Measurements from ENCODE around the gene ENPP7. TPM values are rescaled to one million over a fixed set of nuclear protein-coding genes. Genes with fewer than 3 reads are reported as not detected.

ENPP7 gene, protein sequence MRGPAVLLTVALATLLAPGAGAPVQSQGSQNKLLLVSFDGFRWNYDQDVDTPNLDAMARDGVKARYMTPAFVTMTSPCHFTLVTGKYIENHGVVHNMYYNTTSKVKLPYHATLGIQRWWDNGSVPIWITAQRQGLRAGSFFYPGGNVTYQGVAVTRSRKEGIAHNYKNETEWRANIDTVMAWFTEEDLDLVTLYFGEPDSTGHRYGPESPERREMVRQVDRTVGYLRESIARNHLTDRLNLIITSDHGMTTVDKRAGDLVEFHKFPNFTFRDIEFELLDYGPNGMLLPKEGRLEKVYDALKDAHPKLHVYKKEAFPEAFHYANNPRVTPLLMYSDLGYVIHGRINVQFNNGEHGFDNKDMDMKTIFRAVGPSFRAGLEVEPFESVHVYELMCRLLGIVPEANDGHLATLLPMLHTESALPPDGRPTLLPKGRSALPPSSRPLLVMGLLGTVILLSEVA
- 0.09 TPM in 1 of 2 replicates, not detected in the other for total RNA-seq

DNA sequence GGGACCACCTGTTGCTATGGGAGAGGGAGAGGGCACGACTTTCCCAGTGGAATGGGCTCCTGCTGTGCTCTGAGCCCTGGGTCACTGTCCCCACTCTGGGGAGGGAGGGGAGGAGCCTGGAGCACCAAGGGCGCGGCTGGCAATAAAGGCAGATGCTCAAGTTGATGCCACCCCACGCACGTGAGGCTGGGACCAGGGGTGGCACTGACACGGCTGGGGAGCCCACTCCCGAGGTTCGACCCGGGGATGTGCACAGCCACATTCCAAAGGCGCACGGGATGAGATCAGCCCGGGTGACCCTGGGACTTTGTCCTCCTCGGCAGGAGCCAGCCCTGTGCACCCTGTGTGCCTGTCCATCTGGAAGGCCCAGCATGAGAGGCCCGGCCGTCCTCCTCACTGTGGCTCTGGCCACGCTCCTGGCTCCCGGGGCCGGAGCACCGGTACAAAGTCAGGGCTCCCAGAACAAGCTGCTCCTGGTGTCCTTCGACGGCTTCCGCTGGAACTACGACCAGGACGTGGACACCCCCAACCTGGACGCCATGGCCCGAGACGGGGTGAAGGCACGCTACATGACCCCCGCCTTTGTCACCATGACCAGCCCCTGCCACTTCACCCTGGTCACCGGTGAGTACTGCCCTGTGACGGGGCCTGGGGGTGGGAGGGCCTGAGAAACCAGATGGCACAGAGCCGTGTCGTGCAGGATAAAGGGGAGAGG, at the start of gene ENPP7:
ENPP7 (plus strand) TSS at position 175 of the 715 bp plus-strand sequence; CDS start at position 372, 197 bp downstream.
- DNase-seq = no peak
- no peaks in the 10 kb centered on the region for H3K27me3 Mint-ChIP-seq
- intact Hi-C loops (cut with micrococcal nuclease) = no loop called here
- no peaks in the 10 kb centered on the region for H3K9me3 Mint-ChIP-seq
- H3K36me3 Mint-ChIP-seq (ENCODE audit: low read depth) = no peaks in the 10 kb centered on the region
- peaks cover 9% of the 10 kb centered on the region for H3K4me1 Mint-ChIP-seq
- H3K27ac Mint-ChIP-seq = no peak within 1 kb of the TSS
- H3K4me3 Mint-ChIP-seq = no peak within 1 kb of the TSS

DNA sequence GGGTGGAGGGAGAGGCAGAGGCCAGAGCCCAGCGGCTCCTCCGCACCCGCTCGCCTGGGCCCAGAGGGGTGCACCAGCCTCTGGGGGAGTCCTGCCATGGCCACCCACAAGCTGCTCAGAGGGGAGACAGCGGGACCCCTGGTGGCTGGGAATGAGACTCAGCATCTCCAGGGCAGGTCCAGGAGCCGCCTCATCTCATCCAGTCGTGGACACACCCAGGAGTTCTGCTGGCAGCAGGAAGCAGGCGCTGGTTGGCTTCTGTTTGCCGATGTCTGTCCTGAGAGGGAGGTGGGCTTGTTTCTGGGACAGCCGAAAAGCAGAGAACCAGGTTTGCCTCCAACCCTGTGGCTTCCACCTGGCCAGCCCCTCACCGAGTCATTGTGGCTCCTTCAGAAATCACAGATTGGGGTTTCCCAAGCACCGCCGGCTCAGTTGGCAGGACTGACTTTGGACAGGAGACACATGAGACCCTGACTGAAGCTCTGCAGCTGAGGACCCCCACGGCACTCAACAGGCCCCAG, 49.6 kb upstream of the ENPP7 start:
- intact Hi-C loops (cut with micrococcal nuclease) = no loop called here
- DNase-seq = no peak
- Mint-ChIP-seq H3K36me3 (ENCODE audit: low read depth) (no peaks in the 10 kb centered on the region), H3K4me3 (no peak overlapping the region), H3K27me3 (no peaks in the 10 kb centered on the region), H3K27ac (no peak overlapping the region), H3K4me1 (no peaks in the 10 kb centered on the region), H3K9me3 (no peaks in the 10 kb centered on the region)

DNA sequence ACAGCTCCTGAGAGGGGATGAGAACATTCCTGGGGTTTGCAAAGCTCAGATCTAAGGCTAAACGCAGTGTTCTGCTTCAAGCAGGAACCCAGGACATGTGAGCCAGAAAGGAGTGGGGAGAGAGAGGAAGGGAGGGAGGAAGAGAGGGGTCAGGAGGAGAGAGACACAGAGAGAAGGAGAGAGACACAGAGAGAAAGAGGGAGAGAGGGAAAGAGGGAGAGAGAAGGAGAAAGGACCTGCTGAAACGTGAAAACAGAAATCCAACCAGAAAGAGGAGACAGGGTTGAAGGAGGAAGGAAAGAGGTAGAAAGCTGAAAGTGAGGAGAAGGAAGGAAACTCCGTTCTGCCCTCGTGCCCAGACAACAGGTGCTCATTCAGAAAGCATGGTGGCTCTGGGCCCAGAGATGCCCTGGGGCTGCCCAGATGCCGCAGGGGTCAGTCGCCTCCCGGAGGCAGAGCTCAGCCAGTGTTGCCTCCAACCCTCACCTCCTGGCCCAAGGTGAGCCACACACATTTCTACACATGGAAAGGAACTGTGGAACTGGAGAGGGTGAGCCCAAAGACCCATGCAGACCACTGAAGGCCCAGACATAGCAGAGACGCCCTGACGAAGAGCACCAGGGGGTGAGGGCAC, 49.0 kb upstream of the ENPP7 start:
- Mint-ChIP-seq H3K9me3 (no peaks in the 10 kb centered on the region), H3K27ac (no peak overlapping the region), H3K27me3 (no peaks in the 10 kb centered on the region), H3K4me3 (no peak overlapping the region), H3K36me3 (ENCODE audit: low read depth) (no peaks in the 10 kb centered on the region), H3K4me1 (no peaks in the 10 kb centered on the region)
- DNase-seq = no peak
- intact Hi-C loops (cut with micrococcal nuclease) = no loop called here

DNA sequence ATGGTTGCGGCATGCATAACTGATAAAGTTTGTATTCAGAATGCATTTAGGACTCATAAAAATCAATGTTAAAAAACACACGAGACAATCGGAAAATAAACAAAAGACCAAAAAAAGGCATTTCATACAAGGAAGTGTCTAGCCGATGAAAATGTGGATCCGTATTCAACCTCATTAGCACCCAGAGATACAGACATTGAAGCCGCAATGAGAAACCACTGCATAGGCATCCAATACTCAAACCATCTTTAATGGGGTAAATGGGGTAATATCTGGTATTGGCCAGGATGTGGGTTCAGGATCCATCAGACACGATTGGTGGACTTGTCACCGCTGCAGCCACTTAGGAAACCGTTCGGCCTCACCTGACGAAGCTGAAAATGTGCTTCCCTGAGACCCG, 47.4 kb upstream of the ENPP7 start:
- H3K27me3 Mint-ChIP-seq = no peaks in the 10 kb centered on the region

DNA sequence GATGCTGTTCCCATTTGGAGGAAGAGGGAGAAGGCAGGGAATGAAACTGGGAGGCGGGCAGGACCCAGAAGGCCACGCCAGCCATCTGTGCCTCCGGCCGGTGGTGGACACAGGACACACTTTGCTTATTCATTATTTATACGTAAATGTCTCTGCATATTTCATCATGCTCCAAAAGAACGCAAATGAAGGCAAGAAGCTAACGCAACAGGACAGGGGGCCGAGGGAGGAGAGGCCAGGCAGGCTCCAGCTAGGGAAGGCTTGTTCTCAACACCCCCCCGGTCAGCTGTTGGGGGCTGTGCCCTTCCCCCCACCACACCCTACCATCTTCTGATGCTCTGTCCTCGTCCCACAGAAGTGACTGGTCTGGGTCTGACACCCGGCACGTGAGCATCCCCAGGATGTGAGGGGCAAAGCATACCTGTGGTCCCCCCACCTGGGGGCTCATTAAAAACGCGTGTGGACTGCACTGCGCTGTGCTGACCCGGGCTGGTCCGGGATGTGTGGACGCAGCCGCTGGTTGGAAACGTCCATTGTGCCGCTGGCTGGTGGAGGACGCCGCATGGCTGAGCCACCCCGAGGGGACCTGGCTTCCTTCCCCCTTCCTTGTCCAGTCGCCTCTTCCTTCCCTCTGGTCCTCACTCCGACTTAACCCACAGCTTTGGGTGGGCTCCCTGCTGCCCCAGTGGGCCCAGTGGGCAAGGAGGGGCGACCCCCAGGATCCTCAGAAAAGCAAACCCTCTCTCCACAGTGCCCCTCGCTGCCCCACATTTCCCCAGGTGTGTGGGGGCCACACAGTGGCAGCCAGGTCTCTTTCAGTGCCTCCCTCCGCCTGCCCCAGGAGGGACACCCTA, 46.4 kb upstream of the ENPP7 start:
- no peak overlapping the region for H3K4me3 Mint-ChIP-seq
- H3K27me3 Mint-ChIP-seq = no peaks in the 10 kb centered on the region
- DNase-seq = no peak
- no peak overlapping the region for H3K27ac Mint-ChIP-seq
- no peaks in the 10 kb centered on the region for H3K4me1 Mint-ChIP-seq
- H3K9me3 Mint-ChIP-seq = no peaks in the 10 kb centered on the region
- no peaks in the 10 kb centered on the region for H3K36me3 Mint-ChIP-seq (ENCODE audit: low read depth)
- intact Hi-C loops (cut with micrococcal nuclease) = no loop called here

More for the DNA sequence above, 47.4 kb upstream of the ENPP7 start:
- H3K9me3 Mint-ChIP-seq = no peaks in the 10 kb centered on the region
- H3K4me1 Mint-ChIP-seq = no peaks in the 10 kb centered on the region
- H3K27ac Mint-ChIP-seq = no peak overlapping the region
- no peak for DNase-seq
- H3K36me3 Mint-ChIP-seq (ENCODE audit: low read depth) = no peaks in the 10 kb centered on the region
- intact Hi-C loops (cut with micrococcal nuclease) = no loop called here
- no peak overlapping the region for H3K4me3 Mint-ChIP-seq

DNA sequence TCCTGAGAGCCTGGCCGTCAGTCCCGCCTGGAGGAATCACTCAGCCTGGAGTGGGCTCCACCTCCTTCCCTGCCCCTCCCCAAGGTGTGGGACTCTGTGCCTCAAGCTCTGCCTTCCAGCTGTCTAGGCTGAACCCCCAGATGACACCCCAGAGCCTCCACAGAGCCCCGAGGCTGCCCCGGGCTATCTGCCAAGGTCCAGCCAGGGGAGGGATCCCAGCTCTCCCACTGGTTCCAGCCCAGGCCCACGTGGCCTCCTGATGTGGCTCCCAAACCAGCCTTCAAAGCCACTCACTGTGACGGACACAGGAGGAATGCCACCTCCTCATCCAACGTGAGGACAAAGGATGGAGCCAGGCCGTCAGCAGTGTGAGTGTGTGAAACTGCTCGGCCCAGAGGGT, 45.6 kb upstream of the ENPP7 start:
- Mint-ChIP-seq H3K9me3 (no peaks in the 10 kb centered on the region), H3K27me3 (no peaks in the 10 kb centered on the region), H3K27ac (no peak overlapping the region), H3K4me3 (no peak overlapping the region), H3K36me3 (ENCODE audit: low read depth) (no peaks in the 10 kb centered on the region), H3K4me1 (no peaks in the 10 kb centered on the region)
- intact Hi-C loops (cut with micrococcal nuclease) = no loop called here
- no peak for DNase-seq

DNA sequence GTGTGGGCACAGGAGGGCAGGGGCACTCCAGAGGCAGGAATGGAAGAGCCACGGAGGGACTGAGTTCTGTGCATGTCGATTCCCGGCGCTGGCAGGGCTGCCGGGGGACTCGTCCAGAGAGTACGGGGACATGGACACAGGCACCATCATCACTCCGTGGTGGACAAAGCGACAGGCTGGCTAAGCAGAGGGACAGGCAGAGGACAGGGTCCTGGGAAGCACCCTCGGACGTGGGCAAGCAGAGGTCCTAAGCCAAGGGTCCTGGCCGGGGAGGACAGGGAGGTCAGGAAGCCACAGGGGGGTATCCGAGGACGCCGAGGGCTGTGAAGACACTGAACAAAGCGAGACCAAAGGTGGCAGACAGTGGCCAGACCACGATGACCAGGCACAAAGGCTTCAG, 44.3 kb upstream of the ENPP7 start:
- H3K27ac Mint-ChIP-seq = no peak overlapping the region
- no peaks in the 10 kb centered on the region for H3K27me3 Mint-ChIP-seq
- H3K36me3 Mint-ChIP-seq (ENCODE audit: low read depth) = no peaks in the 10 kb centered on the region
- H3K4me1 Mint-ChIP-seq = no peaks in the 10 kb centered on the region
- intact Hi-C loops (cut with micrococcal nuclease) = no loop called here
- DNase-seq = no peak
- H3K4me3 Mint-ChIP-seq = no peak overlapping the region
- no peaks in the 10 kb centered on the region for H3K9me3 Mint-ChIP-seq

DNA sequence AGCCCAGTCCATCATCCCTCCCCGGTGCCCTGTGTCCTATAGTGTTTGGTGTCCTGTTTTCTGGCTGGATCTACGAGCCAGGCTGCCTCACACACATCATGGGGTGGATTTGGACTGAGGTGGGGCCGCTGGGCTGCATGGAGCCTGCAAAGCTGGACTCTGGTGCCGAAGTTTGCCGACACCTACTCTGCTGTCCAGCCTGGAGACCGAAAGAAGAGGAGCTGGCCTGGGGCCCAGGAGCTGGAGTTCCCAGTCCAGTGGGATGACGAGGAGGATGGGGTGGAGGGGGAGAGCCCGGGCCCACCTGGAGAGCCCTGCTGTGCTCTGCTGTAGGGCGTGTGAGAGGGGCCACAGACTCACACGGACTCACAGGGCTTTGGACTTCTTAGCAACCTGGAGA, 40.3 kb upstream of the ENPP7 start:
- DNase-seq = no peak
- Mint-ChIP-seq H3K27me3 (no peaks in the 10 kb centered on the region), H3K4me3 (no peak overlapping the region), H3K27ac (no peak overlapping the region), H3K36me3 (ENCODE audit: low read depth) (no peaks in the 10 kb centered on the region), H3K4me1 (no peaks in the 10 kb centered on the region), H3K9me3 (no peaks in the 10 kb centered on the region)
- intact Hi-C loops (cut with micrococcal nuclease) = no loop called here

DNA sequence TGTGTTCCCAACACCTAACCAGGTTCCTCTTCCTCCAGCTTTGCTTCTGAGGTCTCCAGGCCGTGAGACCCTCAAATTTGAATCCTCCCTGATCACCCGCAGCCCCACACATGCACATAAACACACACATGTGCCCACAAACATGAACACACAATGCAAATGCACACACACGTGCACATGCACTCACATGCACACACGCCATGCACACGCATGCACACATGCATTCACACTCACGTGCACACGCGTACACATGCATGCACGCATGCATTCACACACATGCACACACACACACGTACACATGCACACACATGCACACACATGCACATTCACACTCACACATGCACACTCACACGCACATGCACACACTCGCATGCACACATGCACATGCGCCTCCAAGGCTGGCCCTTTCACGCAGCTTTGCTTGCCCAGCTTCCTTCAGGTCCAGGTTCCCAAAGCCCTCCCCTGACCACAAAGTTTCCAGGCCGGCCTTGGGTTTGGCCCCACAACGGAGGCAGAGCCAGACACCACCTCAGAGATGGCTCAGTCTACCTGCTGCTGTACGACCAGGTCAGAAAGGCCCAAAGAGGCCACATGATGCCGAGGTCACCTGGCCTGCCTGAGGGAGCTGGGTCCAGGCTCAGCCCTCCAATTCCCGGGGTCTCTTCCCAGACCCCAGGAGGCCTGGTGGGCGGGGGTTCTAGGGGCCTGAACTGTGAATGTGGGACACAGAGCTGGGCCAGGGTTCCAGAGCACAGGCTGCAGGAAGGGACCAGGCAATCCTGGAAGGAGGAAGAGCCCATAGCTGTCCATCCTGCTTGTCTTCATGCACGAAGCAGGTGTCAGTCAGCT, 39.5 kb upstream of the ENPP7 start:
- Mint-ChIP-seq H3K27ac (no peak overlapping the region), H3K27me3 (peaks cover 3% of the 10 kb centered on the region), H3K4me1 (no peaks in the 10 kb centered on the region), H3K4me3 (no peak overlapping the region), H3K9me3 (no peaks in the 10 kb centered on the region), H3K36me3 (ENCODE audit: low read depth) (no peaks in the 10 kb centered on the region)
- no peak for DNase-seq
- intact Hi-C loops (cut with micrococcal nuclease) = no loop called here

DNA sequence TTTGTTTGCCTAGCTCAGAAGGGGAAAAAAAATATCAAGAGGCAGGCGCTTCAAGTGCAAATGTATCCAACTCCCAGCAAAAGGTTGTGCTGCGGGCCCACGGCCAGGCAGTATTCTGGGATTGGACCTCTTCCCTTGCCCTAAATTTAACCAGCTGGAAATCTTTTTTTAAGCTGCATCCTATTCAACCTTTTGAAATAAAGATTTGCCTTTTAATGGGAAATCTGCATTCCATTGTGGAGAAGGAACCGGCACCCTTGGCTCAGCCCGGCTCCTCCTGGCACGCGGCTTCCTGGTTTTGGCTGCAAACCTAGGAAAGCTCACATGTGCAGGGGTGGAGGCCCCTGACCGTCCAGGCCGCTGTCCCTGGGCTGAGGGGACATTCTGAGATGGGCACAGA, 38.8 kb upstream of the ENPP7 start:
- intact Hi-C loops (cut with micrococcal nuclease) = no loop called here
- Mint-ChIP-seq H3K4me3 (no peak overlapping the region), H3K36me3 (ENCODE audit: low read depth) (no peaks in the 10 kb centered on the region), H3K4me1 (no peaks in the 10 kb centered on the region), H3K27ac (no peak overlapping the region), H3K27me3 (peaks cover 4% of the 10 kb centered on the region), H3K9me3 (no peaks in the 10 kb centered on the region)
- DNase-seq = no peak

DNA sequence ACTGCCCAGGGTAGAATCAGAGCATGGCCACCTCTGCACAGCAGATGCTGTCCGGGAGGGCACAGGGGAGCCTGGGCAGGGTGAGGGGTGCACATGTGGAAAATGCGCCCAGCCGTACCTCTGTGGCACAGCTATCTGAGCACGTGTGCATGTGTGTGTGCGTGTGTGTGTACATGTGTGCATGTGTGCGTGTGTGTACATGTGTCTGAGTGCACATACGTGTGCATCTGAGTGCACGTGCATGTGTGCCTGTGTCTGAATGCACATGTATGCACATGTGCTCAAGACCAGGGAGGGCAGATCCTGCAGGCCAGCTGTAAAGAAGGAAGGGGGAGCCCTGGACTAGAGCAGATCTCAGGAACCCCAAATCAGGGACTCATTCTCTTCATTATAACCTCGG, 37.3 kb upstream of the ENPP7 start:
- no peaks in the 10 kb centered on the region for H3K4me1 Mint-ChIP-seq
- no peak for DNase-seq
- H3K4me3 Mint-ChIP-seq = no peak overlapping the region
- no peak overlapping the region for H3K27ac Mint-ChIP-seq
- intact Hi-C loops (cut with micrococcal nuclease) = no loop called here
- peaks cover 6% of the 10 kb centered on the region for H3K27me3 Mint-ChIP-seq
- H3K36me3 Mint-ChIP-seq (ENCODE audit: low read depth) = no peaks in the 10 kb centered on the region
- H3K9me3 Mint-ChIP-seq = no peaks in the 10 kb centered on the region

DNA sequence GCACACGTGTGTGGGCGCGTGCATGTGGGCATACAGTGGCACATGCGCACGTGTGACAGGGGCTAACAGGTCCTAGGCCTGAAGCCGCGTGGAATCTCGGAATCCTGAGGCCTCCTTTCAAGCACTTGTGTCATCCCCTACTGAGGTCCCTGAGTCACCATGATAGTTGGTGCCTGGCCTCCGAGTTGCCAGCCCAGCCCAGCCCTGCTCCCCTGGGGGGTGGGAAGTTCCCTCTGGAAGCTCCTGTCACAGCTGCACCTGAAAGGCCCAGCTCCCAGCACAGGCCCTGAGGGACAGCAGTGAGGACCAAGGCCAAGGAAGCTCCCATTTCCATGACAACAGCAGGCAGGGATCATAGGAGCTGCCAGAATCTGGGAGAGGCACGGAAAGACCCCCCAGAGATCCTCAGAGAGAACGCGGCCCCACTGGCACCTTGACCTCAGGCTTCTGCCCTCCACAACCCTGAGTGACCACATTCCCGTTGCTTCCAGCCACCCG, 35.4 kb upstream of the ENPP7 start:
- DNase-seq = no peak
- no peak overlapping the region for H3K4me3 Mint-ChIP-seq
- intact Hi-C loops (cut with micrococcal nuclease) = no loop called here
- H3K36me3 Mint-ChIP-seq (ENCODE audit: low read depth) = no peaks in the 10 kb centered on the region
- peaks cover 2% of the 10 kb centered on the region for H3K4me1 Mint-ChIP-seq
- H3K27me3 Mint-ChIP-seq = peaks cover 6% of the 10 kb centered on the region
- H3K27ac Mint-ChIP-seq = no peak overlapping the region
- H3K9me3 Mint-ChIP-seq = no peaks in the 10 kb centered on the region
